Fibroblast of pulmonary artery (primary cell): ENCODE results near the gene CA14.
"Not testable (repeated sequence)": the region's sequence is repeated elsewhere in the genome, so short reads cannot be mapped to it uniquely, and the experiment has no call there.

Experiments
- DNase-seq: peaks from one replicate; pipeline ENCODE4 v3.0.0-alpha.2; 2010; ENCODE audit warnings: low read depth
- H3K4me3 ChIP-seq: replicated peaks from 2 replicates; pipeline ENCODE4 v1.5.1; 2011; ENCODE audit warnings: low read depth, mild to moderate bottlenecking, control low read depth, low read length, moderate library complexity
- CTCF ChIP-seq: IDR thresholded peaks from 2 replicates; pipeline ENCODE4 v1.5.1; 2011; ENCODE audit warnings: mild to moderate bottlenecking, control low read depth, low read length, inconsistent platforms; ENCODE audit errors: missing control alignments

The CA14 gene

GRCh38 chr1:150221552-150221951 is 36.0 kb upstream of the CA14 start:
- no peak overlapping the region for H3K4me3 ChIP-seq
- peak; percentile 53 for DNase-seq
- TF ChIP-seq CTCF: peak; percentile 52

- no peak for DNase-seq
- TF ChIP-seq CTCF: no peak
- H3K4me3 ChIP-seq: no peak overlapping the region
Observed at GRCh38 chr1:150224983-150225382, 32.6 kb upstream of the CA14 start.

- TF ChIP-seq CTCF: no peak
- no peak overlapping the region for H3K4me3 ChIP-seq
- no peak for DNase-seq
Observed at GRCh38 chr1:150225546-150225945, 32.0 kb upstream of the CA14 start.

GRCh38 chr1:150226486-150226885 is 31.1 kb upstream of the CA14 start:
- no peak for TF ChIP-seq CTCF
- H3K4me3 ChIP-seq: no peak overlapping the region
- no peak for DNase-seq

- no peak overlapping the region for H3K4me3 ChIP-seq
- no peak for TF ChIP-seq CTCF
- DNase-seq: no peak
Observed at GRCh38 chr1:150227228-150227627, 30.3 kb upstream of the CA14 start.

GRCh38 chr1:150228246-150228645 is 29.3 kb upstream of the CA14 start:
- DNase-seq, H3K4me3 ChIP-seq: not testable (repeated sequence)

GRCh38 chr1:150232921-150233320 is 24.7 kb upstream of the CA14 start:
- not testable (repeated sequence) for H3K4me3 ChIP-seq, DNase-seq

GRCh38 chr1:150233359-150234308 is 23.9 kb upstream of the CA14 start:
- peak overlapping the region; percentile 82 for H3K4me3 ChIP-seq
- no peak for TF ChIP-seq CTCF
- peak; percentile 48 for DNase-seq
